CD4-positive, CD25-positive, alpha-beta regulatory T cell (primary cell): ENCODE measurements around the gene CRAMP1. TPM values are rescaled to one million over a fixed set of nuclear protein-coding genes. Genes with fewer than 3 reads are reported as not detected.

Experiments
- ATAC-seq, 2 donors: fragments of 150-1000 bp; cut with Tn5 transposase; one replicate each; pipeline ENCODE4 v1.10.0; 2021; ENCODE audit warnings: low read depth in 2 of 2, moderate number of reproducible peaks in 2 of 2, moderate library complexity in 1 of 2
- DNase-seq, 3 donors: peaks; one replicate each; pipeline versions ENCODE4 v3.0.0 to v3.0.0-alpha.2; 2012 to 2022; ENCODE audit warnings: mixed read lengths in 1 of 3
- H3K27ac ChIP-seq: one replicate; pipeline ENCODE4 v1.7.0; 2013; ENCODE audit warnings: mild to moderate bottlenecking, low read length; ENCODE audit not compliant: insufficient read depth, poor library complexity, severe bottlenecking
- H3K27me3 ChIP-seq: one replicate; pipeline ENCODE4 v1.7.0; 2013; ENCODE audit warnings: low read length; ENCODE audit not compliant: control insufficient read depth, insufficient read depth
- H3K36me3 ChIP-seq: one replicate; pipeline ENCODE4 v1.7.0; 2013; ENCODE audit warnings: mild to moderate bottlenecking, low read length, moderate library complexity; ENCODE audit not compliant: control insufficient read depth, insufficient read depth
- H3K4me1 ChIP-seq: 2 replicates; pipeline ENCODE4 v1.7.0; 2013; ENCODE audit warnings: mild to moderate bottlenecking, low read length; ENCODE audit not compliant: insufficient read depth, control insufficient read depth, poor library complexity, severe bottlenecking
- H3K4me3 ChIP-seq: one replicate; pipeline ENCODE4 v1.7.0; 2013; ENCODE audit warnings: low read depth, mild to moderate bottlenecking, low read length, moderate library complexity
- H3K9me3 ChIP-seq, 2 experiments: 1 replicate in 1 of 2; 2 replicates in 1 of 2; pipeline ENCODE4 v1.7.0; 2013; ENCODE audit warnings: low read length in 2 of 2, mild to moderate bottlenecking in 1 of 2, moderate library complexity in 1 of 2; ENCODE audit not compliant: control insufficient read depth in 2 of 2
- H3K27ac Mint-ChIP-seq, 3 donors: one replicate each; pipeline ENCODE4 v1.8.0; 2020 to 2022; ENCODE audit warnings: mild to moderate bottlenecking in 3 of 3, mixed read lengths in 3 of 3, moderate library complexity in 2 of 3
- H3K27me3 Mint-ChIP-seq: one replicate; pipeline ENCODE4 v1.8.0; 2022; ENCODE audit warnings: mild to moderate bottlenecking, mixed read lengths
- H3K36me3 Mint-ChIP-seq: one replicate; pipeline ENCODE4 v1.8.0; 2020; ENCODE audit warnings: mixed read lengths
- H3K4me1 Mint-ChIP-seq, 4 donors: one replicate each; pipeline ENCODE4 v1.8.0; 2020 to 2022; ENCODE audit warnings: mixed read lengths in 4 of 4, mild to moderate bottlenecking in 1 of 4
- H3K4me3 Mint-ChIP-seq, 4 donors: one replicate each; pipeline ENCODE4 v1.8.0; 2020 to 2022; ENCODE audit warnings: mild to moderate bottlenecking in 4 of 4, mixed read lengths in 4 of 4, moderate library complexity in 3 of 4
- H3K9me3 Mint-ChIP-seq, 7 donors: one replicate each; pipeline ENCODE4 v1.8.0; 2020 to 2022; ENCODE audit warnings: mixed read lengths in 7 of 7, mild to moderate bottlenecking in 3 of 7, moderate library complexity in 2 of 7
- polyA plus RNA-seq, 4 donors: library from polyadenylated mRNA; unstranded; fragments of 300-500 nt; fragmentation: Illumina TruSeq; gene quantifications; one replicate each; pipeline ENCODE4 v1.2.3, GENCODE V29; 2021
- total RNA-seq: library from RNA; stranded (reverse); gene quantifications from one replicate; pipeline ENCODE4 v1.2.3, GENCODE V29; 2022

Gene CRAMP1
- total and polyA plus RNA-seq, 5 donors from 2014 or later: 0.49 to 30.5 (median 1.3) TPM

- no peak for ATAC-seq
- DNase-seq: no peak
- peaks cover 6 to 25% (median 14%) of the 10 kb centered on the region in 4 donors for H3K4me1 Mint-ChIP-seq
- no peaks in the 10 kb centered on the region for H3K9me3 ChIP-seq
- H3K27ac ChIP-seq: no peak overlapping the region
- no peaks in the 10 kb centered on the region for H3K27me3 ChIP-seq
- no peaks in the 10 kb centered on the region for H3K27me3 Mint-ChIP-seq
- peaks cover 47% of the 10 kb centered on the region for H3K36me3 Mint-ChIP-seq
- peaks cover 4% of the 10 kb centered on the region for H3K4me1 ChIP-seq
- H3K27ac Mint-ChIP-seq: peak overlapping the region in 1 of 3 donors; percentile 35
- no peak overlapping the region for H3K4me3 ChIP-seq
- H3K4me3 Mint-ChIP-seq: no peak overlapping the region
- H3K9me3 Mint-ChIP-seq: no peaks in the 10 kb centered on the region
- peaks cover 69% of the 10 kb centered on the region for H3K36me3 ChIP-seq
Measured at GRCh38 chr16:1643521-1643920, 31.4 kb downstream of the CRAMP1 start.

DNA sequence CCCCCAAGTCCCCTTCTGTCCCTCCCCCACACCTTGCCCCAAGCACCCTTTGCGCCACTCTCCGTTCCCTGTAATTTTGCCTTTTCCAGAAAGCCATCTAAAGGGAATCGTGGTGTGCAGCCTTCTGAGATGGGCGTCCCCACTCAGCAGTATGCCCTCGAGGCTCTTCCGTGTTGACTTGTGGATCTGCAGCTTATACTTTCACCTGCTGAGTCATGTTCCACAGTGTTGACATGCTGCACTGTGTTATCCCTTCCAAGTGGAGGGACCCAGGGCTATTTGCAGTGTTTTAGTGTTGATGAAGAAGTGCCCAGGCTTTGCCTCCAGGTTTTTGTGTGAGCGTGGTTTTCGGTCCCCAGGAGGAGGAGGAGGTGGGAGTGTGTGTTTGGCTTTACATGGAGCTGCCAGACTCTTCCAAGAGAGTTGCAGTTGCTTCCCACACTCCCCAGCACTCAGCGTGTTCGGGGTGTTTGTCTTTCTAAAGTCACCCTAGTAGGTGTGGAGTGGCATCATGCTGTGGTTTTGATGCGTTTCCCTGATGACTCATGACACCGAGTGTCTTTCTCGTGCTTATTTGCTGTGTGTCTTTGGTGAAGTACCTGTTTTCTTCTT is 33.9 kb downstream of the CRAMP1 start:
- Mint-ChIP-seq H3K4me3 (peak overlapping the region in 1 of 4 donors; percentile 8), H3K36me3 (peaks cover 35% of the 10 kb centered on the region)
- DNase-seq: peak in 2 of 3 donors; percentile 8 to 73

DNA sequence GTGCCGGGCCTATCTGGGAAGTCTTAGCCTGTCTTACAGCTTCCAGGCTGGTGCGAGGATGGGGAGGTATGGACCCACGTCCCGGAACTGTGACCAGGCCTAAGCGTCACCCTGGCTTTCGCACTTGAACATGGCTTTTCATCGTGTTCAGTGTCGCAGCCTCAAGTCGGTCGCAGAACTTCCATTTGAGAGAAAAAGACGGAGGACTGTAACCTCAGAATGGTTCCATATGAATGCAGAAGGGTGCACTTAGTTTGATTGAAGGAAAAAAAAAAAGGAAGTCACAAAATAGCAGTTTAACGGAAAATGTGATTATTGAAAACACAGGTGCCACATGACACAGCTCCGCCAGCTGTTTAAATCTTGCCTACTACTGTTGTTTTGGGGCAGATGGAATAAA is 35.7 kb downstream of the CRAMP1 start:
- no peak overlapping the region for H3K4me3 ChIP-seq
- Mint-ChIP-seq H3K36me3 (peaks cover 35% of the 10 kb centered on the region), H3K27me3 (no peaks in the 10 kb centered on the region), H3K27ac (peak overlapping the region in 2 of 3 donors; percentile 14 to 15), H3K4me3 (no peak overlapping the region), H3K4me1 (peaks cover 12 to 28% (median 19%) of the 10 kb centered on the region in 4 donors), H3K9me3 (no peaks in the 10 kb centered on the region)
- H3K9me3 ChIP-seq: no peaks in the 10 kb centered on the region
- DNase-seq (no peak), ATAC-seq (no peak)
- no peak overlapping the region for H3K27ac ChIP-seq
- H3K27me3 ChIP-seq: no peaks in the 10 kb centered on the region
- peaks cover 32% of the 10 kb centered on the region for H3K36me3 ChIP-seq
- H3K4me1 ChIP-seq: peaks cover 4% of the 10 kb centered on the region

More for the DNA sequence above, 33.9 kb downstream of the CRAMP1 start:
- H3K27ac Mint-ChIP-seq: peak overlapping the region; percentile 40 to 90 (median 64)
- no peaks in the 10 kb centered on the region for H3K9me3 ChIP-seq
- H3K4me3 ChIP-seq: no peak overlapping the region
- peaks cover 44% of the 10 kb centered on the region for H3K36me3 ChIP-seq
- no peaks in the 10 kb centered on the region for H3K27me3 Mint-ChIP-seq
- H3K27ac ChIP-seq: no peak overlapping the region
- ATAC-seq: peak; percentile 77 to 90
- H3K27me3 ChIP-seq: no peaks in the 10 kb centered on the region
- peaks cover 12 to 25% (median 19%) of the 10 kb centered on the region in 4 donors for H3K4me1 Mint-ChIP-seq
- H3K9me3 Mint-ChIP-seq: no peaks in the 10 kb centered on the region
- peaks cover 4% of the 10 kb centered on the region for H3K4me1 ChIP-seq

DNA sequence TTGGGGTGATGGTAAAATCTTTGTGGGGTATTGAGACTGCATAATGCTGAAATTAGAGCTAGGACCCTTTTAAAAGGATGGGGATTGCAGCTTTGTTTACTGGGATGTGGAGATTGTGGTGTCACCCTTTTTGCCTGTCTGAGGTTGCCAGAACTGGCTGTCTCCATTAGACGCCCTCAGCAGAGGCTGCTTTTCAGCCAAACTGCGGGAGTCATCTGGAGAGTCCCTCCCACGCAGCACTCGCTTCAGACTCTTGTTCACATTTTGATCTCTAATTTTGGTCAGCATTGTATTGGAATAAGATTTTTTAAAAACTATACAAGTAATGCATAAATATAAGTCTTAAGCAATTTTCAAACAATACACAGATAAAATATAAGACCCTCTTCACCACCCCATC is 38.0 kb downstream of the CRAMP1 start:
- H3K9me3 Mint-ChIP-seq: no peaks in the 10 kb centered on the region
- H3K4me3 ChIP-seq: no peak overlapping the region
- no peak overlapping the region for H3K4me3 Mint-ChIP-seq
- ATAC-seq (no peak), DNase-seq (no peak)
- H3K27ac ChIP-seq: no peak overlapping the region
- no peaks in the 10 kb centered on the region for H3K27me3 ChIP-seq
- H3K4me1 Mint-ChIP-seq: peaks cover 12 to 23% (median 20%) of the 10 kb centered on the region in 4 donors
- peaks cover 40% of the 10 kb centered on the region for H3K36me3 Mint-ChIP-seq
- no peak overlapping the region for H3K27ac Mint-ChIP-seq
- peaks cover 31% of the 10 kb centered on the region for H3K36me3 ChIP-seq
- H3K27me3 Mint-ChIP-seq: no peaks in the 10 kb centered on the region
- no peaks in the 10 kb centered on the region for H3K9me3 ChIP-seq
- H3K4me1 ChIP-seq: peaks cover 4% of the 10 kb centered on the region

- peaks cover 39% of the 10 kb centered on the region for H3K36me3 Mint-ChIP-seq
- peaks cover 32% of the 10 kb centered on the region for H3K36me3 ChIP-seq
- H3K27ac ChIP-seq: no peak overlapping the region
Measured at GRCh38 chr16:1651094-1651973, 39.2 kb downstream of the CRAMP1 start.

GRCh38 chr16:1651974-1652312 is 39.8 kb downstream of the CRAMP1 start:
- DNase-seq (no peak), ATAC-seq (no peak)
- Mint-ChIP-seq H3K36me3 (peaks cover 34% of the 10 kb centered on the region), H3K4me1 (peaks cover 5 to 12% (median 8%) of the 10 kb centered on the region in 4 donors), H3K9me3 (no peaks in the 10 kb centered on the region), H3K27me3 (no peaks in the 10 kb centered on the region), H3K27ac (peak overlapping the region in 2 of 3 donors; percentile 15 to 84), H3K4me3 (no peak overlapping the region)
- H3K4me3 ChIP-seq: no peak overlapping the region
- no peaks in the 10 kb centered on the region for H3K9me3 ChIP-seq
- H3K36me3 ChIP-seq: peaks cover 28% of the 10 kb centered on the region
- no peak overlapping the region for H3K27ac ChIP-seq
- H3K27me3 ChIP-seq: no peaks in the 10 kb centered on the region
- no peaks in the 10 kb centered on the region for H3K4me1 ChIP-seq

More at GRCh38 chr16:1651094-1651973, 39.2 kb downstream of the CRAMP1 start:
- H3K27me3 Mint-ChIP-seq: no peaks in the 10 kb centered on the region
- peak overlapping the region; percentile 62 to 91 (median 84) for H3K27ac Mint-ChIP-seq
- no peak overlapping the region for H3K4me3 ChIP-seq
- H3K27me3 ChIP-seq: no peaks in the 10 kb centered on the region
- H3K4me3 Mint-ChIP-seq: no peak overlapping the region
- peaks cover 10 to 17% (median 12%) of the 10 kb centered on the region in 4 donors for H3K4me1 Mint-ChIP-seq
- H3K9me3 ChIP-seq: no peaks in the 10 kb centered on the region
- H3K9me3 Mint-ChIP-seq: no peaks in the 10 kb centered on the region
- no peak for ATAC-seq
- peak in 1 of 3 donors; percentile 7 for DNase-seq
- H3K4me1 ChIP-seq: no peaks in the 10 kb centered on the region

GRCh38 chr16:1653023-1653422 is 40.9 kb downstream of the CRAMP1 start:
- H3K27me3 Mint-ChIP-seq: no peaks in the 10 kb centered on the region
- peaks cover 23% of the 10 kb centered on the region for H3K36me3 ChIP-seq
- DNase-seq: no peak
- no peak overlapping the region for H3K4me3 Mint-ChIP-seq
- H3K36me3 Mint-ChIP-seq: peaks cover 29% of the 10 kb centered on the region
- H3K4me1 ChIP-seq: no peaks in the 10 kb centered on the region
- H3K9me3 Mint-ChIP-seq: no peaks in the 10 kb centered on the region
- no peak for ATAC-seq
- H3K4me3 ChIP-seq: no peak overlapping the region
- peaks cover 5 to 12% (median 6%) of the 10 kb centered on the region in 4 donors for H3K4me1 Mint-ChIP-seq
- H3K27me3 ChIP-seq: no peaks in the 10 kb centered on the region
- H3K27ac Mint-ChIP-seq: no peak overlapping the region
- H3K9me3 ChIP-seq: no peaks in the 10 kb centered on the region
- no peak overlapping the region for H3K27ac ChIP-seq
